ENCODE results near the gene MPZL3. TPM values are rescaled to one million over a fixed set of nuclear protein-coding genes. Genes with fewer than 3 reads are reported as not detected.

MPZL3 gene
- total RNA-seq, 1 experiment from 2014 or later, result 8.7 TPM

GRCh38 chr11:118295199-118295598, 43.0 kb upstream of the MPZL3 start:
- CTCF ChIA-PET, result interaction anchor here (0.6 to 2.0 kb wide), 22 partner anchors 9 to 584 kb away, joined by 3 to 17 read pairs (median 4); partner anchors contain the start of genes CD3E and KMT2A
- Histone ChIP-seq H3K27ac (ENCODE audit: low read depth, low read length) (no peak overlapping the region), H3K4me2 (ENCODE audit: low read length) (no peak overlapping the region), H3K4me1 (ENCODE audit: control insufficient read depth in 1 of 2, insufficient read depth in 2 of 2, low read length in 2 of 2) (peaks cover 0 to 14% of the 10 kb centered on the region in 2 experiments; a peak in 2 of 4 replicates), H4K20me1 (ENCODE audit: insufficient read depth) (no peaks in the 10 kb centered on the region), H2AFZ (ENCODE audit: low read depth, low read length, poor library complexity, severe bottlenecking) (peak overlapping the region; percentile 81), H3K79me2 (ENCODE audit: insufficient read depth, low read length) (no peaks in the 10 kb centered on the region), H3K9me2 (ENCODE audit: insufficient read depth) (no peaks in the 10 kb centered on the region), H3K9ac (ENCODE audit: low read length) (no peak overlapping the region), H3K9me3 (ENCODE audit: control insufficient read depth in 1 of 2, insufficient read depth in 1 of 2, low read depth in 1 of 2, low read length in 2 of 2) (no peaks in the 10 kb centered on the region), H3K36me3 (ENCODE audit: control insufficient read depth in 1 of 2, insufficient read depth in 2 of 2, low read length in 2 of 2) (no peaks in the 10 kb centered on the region), H3K27me3 (ENCODE audit: insufficient read depth, low read length) (no peaks in the 10 kb centered on the region), H3K4me3 (replicated peaks in 1 of 2; ENCODE audit: low read depth in 1 of 2, low read length in 2 of 2) (no peak overlapping the region)
- BruUV-seq (replicated peaks), result no TSS peak
- DNase-seq (ENCODE audit: low read depth, low spot score) (no peak), ATAC-seq (peak; percentile 50)
- intact Hi-C loops (cut with micrococcal nuclease), result loop anchor here (2.0 kb wide), 1 partner anchor 58 kb away; no protein-coding TSS in a partner anchor
- POLR2A ChIA-PET, result interaction anchor here (1.0 kb wide), 1 partner anchor 64 kb away, joined by 3 read pairs; the partner anchor contains the start of gene UBE4A
- RAD21 ChIA-PET (ENCODE audit: low non-redundant PET in 1 of 2, low total read pairs in 2 of 2, uncharacterized antibody in 2 of 2, unreplicated experiment in 2 of 2), result interaction anchor here (0.9 to 1.2 kb wide), 2 partner anchors 97 kb away, joined by 3 to 4 read pairs; no protein-coding TSS in a partner anchor
- TF ChIP-seq SRF (IDR thresholded peaks at IDR 0.05; ENCODE audit: low read depth) (no peak), ZNF274 (IDR thresholded peaks at IDR 0.05; ENCODE audit: low read depth, low read length) (no peak), CBX3 (IDR thresholded peaks at IDR 0.05; ENCODE audit: low read depth) (no peak), SP1 (IDR thresholded peaks at IDR 0.05; ENCODE audit: low read depth) (no peak), EGR1 (IDR thresholded peaks at IDR 0.05; ENCODE audit: low read depth) (no peak), MAX (IDR thresholded peaks at IDR 0.05) (no peak), ELF1 (IDR thresholded peaks at IDR 0.05; ENCODE audit: borderline replicate concordance, low read depth) (no peak), POLR2A (IDR thresholded peaks at IDR 0.05; ENCODE audit: borderline replicate concordance, extremely low read depth, insufficient read depth, insufficient read length) (no peak), CTCF (IDR thresholded peaks at IDR 0.05 in 2 of 3, conservative IDR thresholded peaks at IDR 0.05 in 1 of 3; ENCODE audit: borderline replicate concordance in 1 of 3, insufficient read depth in 1 of 3, low read depth in 2 of 3, low read length in 2 of 3) (0 out of 6 replicates have a peak, but pooled peaks of 1 of the 3 experiments have one; percentile 6)
